Measurements from ENCODE around the gene MINK1. TPM values are rescaled to one million over a fixed set of nuclear protein-coding genes. Genes with fewer than 3 reads are reported as not detected.

MINK1 gene
- total and polyA plus RNA-seq, 2 donors (not counting 1 experiment from before 2014, with no cell fraction given): 109 to 160 TPM

GRCh38 chr17:4789701-4789950 lies 43.5 kb upstream of the MINK1 start:
- no peak for TF ChIP-seq CTCF (IDR thresholded peaks at IDR 0.05)
- no peak for TF ChIP-seq EZH2 (IDR thresholded peaks at IDR 0.05; ENCODE audit: borderline replicate concordance, insufficient read depth, low read depth, low read length, poor library complexity, severe bottlenecking)
- H3K4me1 Mint-ChIP-seq: peaks cover 30% of the 10 kb centered on the region
- peaks cover 27% of the 10 kb centered on the region for H3K27me3 Mint-ChIP-seq
- H3K27ac Mint-ChIP-seq: peak overlapping the region; percentile 78
- intact Hi-C loops (cut with micrococcal nuclease): no loop called here
- Histone ChIP-seq H3K9me3 (ENCODE audit: control extremely low read depth in 1 of 3, control insufficient read depth in 2 of 3, insufficient read depth in 1 of 3, low read length in 2 of 3) (peaks cover 0 to 27% (median 0%) of the 10 kb centered on the region in 3 donors), H4K20me1 (ENCODE audit: control insufficient read depth, insufficient read depth, low read length, poor library complexity, severe bottlenecking) (no peaks in the 10 kb centered on the region), H3K27ac (ENCODE audit: low read length in 2 of 2) (no peak overlapping the region), H3K79me2 (ENCODE audit: control insufficient read depth, insufficient read depth, low read length) (no peaks in the 10 kb centered on the region), H3K9ac (ENCODE audit: low read length) (peak overlapping the region; percentile 70), H3K4me3 (ENCODE audit: control extremely low read depth in 1 of 5, extremely low read depth in 1 of 5, insufficient read depth in 1 of 5, low read depth in 2 of 5, low read length in 4 of 5) (peak overlapping the region in 4 of 5 experiments; percentile 55 to 70 (median 63)), H3K36me3 (replicated peaks in 1 of 2; ENCODE audit: control extremely low read depth in 1 of 2, control insufficient read depth in 1 of 2, extremely low read depth in 1 of 2, insufficient read depth in 2 of 2, low read length in 1 of 2) (no peaks in the 10 kb centered on the region), H2AFZ (ENCODE audit: insufficient read depth, low read depth, low read length, poor library complexity, severe bottlenecking) (peak overlapping the region; percentile 86), H3K27me3 (replicated peaks in 1 of 4; ENCODE audit: control extremely low read depth in 1 of 4, control insufficient read depth in 3 of 4, insufficient read depth in 4 of 4, low read length in 3 of 4) (peaks cover 0 to 47% (median 29%) of the 10 kb centered on the region in 4 experiments), H3K4me1 (ENCODE audit: control insufficient read depth in 2 of 2, insufficient read depth in 2 of 2, low read length in 2 of 2) (peaks cover 28 to 34% of the 10 kb centered on the region in 2 donors), H3K4me2 (replicated peaks; ENCODE audit: low read depth, low read length, poor library complexity, severe bottlenecking) (peak overlapping the region; percentile 95)
- 0% methylated on average over 25 of the region's 25 CpGs for WGBS (ENCODE audit: insufficient coverage)
- POLR2A ChIA-PET: interaction anchor here (0.8 to 1.7 kb wide), 7 partner anchors 17 to 178 kb away, joined by 3 to 5 read pairs (median 4); partner anchors contain the start of genes MED11, MINK1, PFN1 and PLD2
- CTCF ChIA-PET: interaction anchor here (0.6 to 3.2 kb wide), 21 partner anchors 12 to 150 kb away, joined by 3 to 36 read pairs (median 5); partner anchors contain the start of genes ARRB2, C17orf114, CHRNE and CXCL16
- H3K4me3 Mint-ChIP-seq: peak overlapping the region; percentile 94
- H3K9me3 Mint-ChIP-seq (ENCODE audit: insufficient read depth): no peaks in the 10 kb centered on the region
- no peak for DNase-seq
- ATAC-seq (ENCODE audit: low read depth): no peak

GRCh38 chr17:4789951-4790704 lies 43.0 kb upstream of the MINK1 start:
- H3K4me3 Mint-ChIP-seq: peak overlapping the region; percentile 94
- Histone ChIP-seq H2AFZ (ENCODE audit: insufficient read depth, low read depth, low read length, poor library complexity, severe bottlenecking) (peak overlapping the region; percentile 86), H3K4me2 (replicated peaks; ENCODE audit: low read depth, low read length, poor library complexity, severe bottlenecking) (peak overlapping the region; percentile 95), H3K9me3 (ENCODE audit: control extremely low read depth in 1 of 3, control insufficient read depth in 2 of 3, insufficient read depth in 1 of 3, low read length in 2 of 3) (peaks cover 0 to 27% (median 0%) of the 10 kb centered on the region in 3 donors), H4K20me1 (ENCODE audit: control insufficient read depth, insufficient read depth, low read length, poor library complexity, severe bottlenecking) (no peaks in the 10 kb centered on the region), H3K27me3 (replicated peaks in 1 of 4; ENCODE audit: control extremely low read depth in 1 of 4, control insufficient read depth in 3 of 4, insufficient read depth in 4 of 4, low read length in 3 of 4) (peaks cover 0 to 44% (median 27%) of the 10 kb centered on the region in 4 experiments), H3K27ac (ENCODE audit: low read length in 2 of 2) (peak overlapping the region in 1 of 2 donors; percentile 53), H3K36me3 (replicated peaks in 1 of 2; ENCODE audit: control extremely low read depth in 1 of 2, control insufficient read depth in 1 of 2, extremely low read depth in 1 of 2, insufficient read depth in 2 of 2, low read length in 1 of 2) (no peaks in the 10 kb centered on the region), H3K79me2 (ENCODE audit: control insufficient read depth, insufficient read depth, low read length) (no peaks in the 10 kb centered on the region), H3K4me3 (ENCODE audit: control extremely low read depth in 1 of 5, extremely low read depth in 1 of 5, insufficient read depth in 1 of 5, low read depth in 2 of 5, low read length in 4 of 5) (peak overlapping the region; percentile 27 to 70 (median 63)), H3K9ac (ENCODE audit: low read length) (peak overlapping the region; percentile 70), H3K4me1 (ENCODE audit: control insufficient read depth in 2 of 2, insufficient read depth in 2 of 2, low read length in 2 of 2) (peaks cover 28 to 33% of the 10 kb centered on the region in 2 donors)
- ChIA-PET CTCF (interaction anchor here (0.6 to 3.2 kb wide), 28 partner anchors 9 to 151 kb away, joined by 3 to 36 read pairs (median 5); partner anchors contain the start of genes ARRB2, C17orf114, CHRNE and CXCL16), POLR2A (interaction anchor here (0.8 to 1.7 kb wide), 9 partner anchors 16 to 177 kb away, joined by 3 to 5 read pairs (median 3); partner anchors contain the start of genes MED11, MINK1, PFN1 and PLD2)
- WGBS (ENCODE audit: insufficient coverage): under 1% methylated on average over 89 of the region's 91 CpGs
- peak overlapping the region; percentile 93 for H3K27ac Mint-ChIP-seq
- TF ChIP-seq EZH2 (IDR thresholded peaks at IDR 0.05; ENCODE audit: borderline replicate concordance, insufficient read depth, low read depth, low read length, poor library complexity, severe bottlenecking) (no peak), CTCF (IDR thresholded peaks at IDR 0.05) (peak; percentile 81)
- DNase-seq (peak; percentile 89), ATAC-seq (ENCODE audit: low read depth) (peak; percentile 94)
- H3K9me3 Mint-ChIP-seq (ENCODE audit: insufficient read depth): no peaks in the 10 kb centered on the region
- intact Hi-C loops (cut with micrococcal nuclease): loop anchor here (1.0 to 10.0 kb wide), 5 partner anchors 17 to 225 kb away; partner anchors contain the start of genes ARRB2, GGT6, MED11 and PLD2
- H3K27me3 Mint-ChIP-seq: peaks cover 27% of the 10 kb centered on the region
- peaks cover 30% of the 10 kb centered on the region for H3K4me1 Mint-ChIP-seq
